BLaER1 treated with 17β-estradiol and CSF1 and Interleukin-3, amounts not matched to agents 10 nM and 100 nM (cell line): ENCODE results near the gene PPP1R2.

Source experiments
- H3K27ac ChIP-seq, 11 experiments: shearing (Covaris generic); formaldehyde crosslinking; 2 replicates each; pipeline ENCODE4 v1.8.1; 2022
- H3K27me3 ChIP-seq, 11 experiments: shearing (Covaris generic); formaldehyde crosslinking; 2 replicates each; pipeline ENCODE4 v1.8.1; 2022
- H3K36me3 ChIP-seq, 11 experiments: shearing (Covaris generic); formaldehyde crosslinking; 2 replicates each; pipeline ENCODE4 v1.8.1; 2022
- H3K4me1 ChIP-seq, 10 experiments: shearing (Covaris generic); formaldehyde crosslinking; 2 replicates each; pipeline ENCODE4 v1.8.1; 2022
- H3K4me2 ChIP-seq, 11 experiments: shearing (Covaris generic); formaldehyde crosslinking; 2 replicates each; pipeline ENCODE4 v1.8.1; 2022
- H3K4me3 ChIP-seq, 10 experiments: shearing (Covaris generic); formaldehyde crosslinking; 2 replicates each; pipeline ENCODE4 v1.8.1; 2022
- H3K9ac ChIP-seq, 11 experiments: shearing (Covaris generic); formaldehyde crosslinking; 2 replicates each; pipeline ENCODE4 v1.8.1; 2022
- H3K9me3 ChIP-seq, 11 experiments: shearing (Covaris generic); formaldehyde crosslinking; replicated peaks in 1 of 11; 2 replicates each; pipeline ENCODE4 v1.8.1; 2022
- H4K20me1 ChIP-seq, 11 experiments: shearing (Covaris generic); formaldehyde crosslinking; 2 replicates each; pipeline ENCODE4 v1.8.1; 2022
- Cebpa-rat ChIP-seq, 11 experiments: shearing (Covaris generic); IDR thresholded peaks; 2 replicates each; pipeline ENCODE4 v1.8.1; 2022

The PPP1R2 gene

GRCh38 chr3:195583831-195584542 is 40.9 kb upstream of the PPP1R2 start, which contains the start of gene APOD:
APOD (minus strand) TSS chr3:195583940; CDS start chr3:195579461, 4,479 bp downstream.
- TF ChIP-seq Cebpa-rat (IDR thresholded peaks at IDR 0.05), result no peak; a peak in 1 of 22 replicates
- peaks cover 0 to 7% (median 0%) of the 10 kb centered on the region in 11 experiments; a peak in 1 of 22 replicates for H4K20me1 ChIP-seq
- H3K27ac ChIP-seq, result peak within 1 kb of the TSS in 6 of 11 experiments; percentile 15 to 96 (median 65); a peak in 13 of 22 replicates
- peaks cover 4 to 14% (median 9%) of the 10 kb centered on the region in 11 experiments for H3K9me3 ChIP-seq
- H3K36me3 ChIP-seq, result peaks cover 0 to 3% (median 0%) of the 10 kb centered on the region in 11 experiments; a peak in 1 of 22 replicates
- peak within 1 kb of the TSS; percentile 4 to 82 (median 65); a peak in 21 of 22 replicates for H3K4me2 ChIP-seq
- peaks cover 42 to 97% (median 79%) of the 10 kb centered on the region in 10 experiments for H3K4me1 ChIP-seq
- H3K9ac ChIP-seq, result peak within 1 kb of the TSS in 4 of 11 experiments; percentile 27 to 56 (median 39); a peak in 4 of 22 replicates
- peaks cover 0 to 85% (median 0%) of the 10 kb centered on the region in 11 experiments; a peak in 8 of 22 replicates for H3K27me3 ChIP-seq
- H3K4me3 ChIP-seq, result no peak within 1 kb of the TSS

DNA sequence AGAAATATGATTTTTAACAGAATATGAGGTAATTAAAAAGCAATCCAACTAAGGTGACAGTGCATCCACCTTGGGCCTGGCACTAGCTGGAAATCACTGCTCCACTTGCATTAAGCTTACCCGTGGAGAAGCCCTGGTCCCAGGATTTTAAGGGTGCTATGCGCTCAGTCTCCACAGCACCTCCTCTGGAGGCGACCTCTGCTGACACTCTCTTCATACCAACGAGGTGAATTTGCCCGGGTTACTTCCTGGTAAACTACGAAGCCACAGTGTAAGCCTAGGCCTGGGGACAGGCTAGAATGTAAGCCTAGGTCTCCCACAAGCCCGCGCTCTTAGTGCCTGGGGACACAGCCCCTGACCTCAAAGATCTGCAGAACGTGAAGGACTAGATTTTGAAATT is 39.8 kb upstream of the PPP1R2 start:
- peaks cover 0 to 4% (median 0%) of the 10 kb centered on the region in 11 experiments; a peak in 5 of 22 replicates for H3K9me3 ChIP-seq
- H3K4me2 ChIP-seq, result peak overlapping the region in 7 of 11 experiments; percentile 57 to 82 (median 76); a peak in 8 of 22 replicates
- H3K4me1 ChIP-seq, result peaks cover 37 to 90% (median 74%) of the 10 kb centered on the region in 10 experiments
- H4K20me1 ChIP-seq, result peaks cover 0 to 7% (median 0%) of the 10 kb centered on the region in 11 experiments; a peak in 1 of 22 replicates
- no peak overlapping the region for H3K9ac ChIP-seq
- H3K4me3 ChIP-seq, result no peak overlapping the region
- H3K27me3 ChIP-seq, result peaks cover 0 to 83% (median 0%) of the 10 kb centered on the region in 11 experiments; a peak in 8 of 22 replicates
- H3K27ac ChIP-seq, result peak overlapping the region in 3 of 11 experiments; percentile 78 to 96 (median 91); a peak in 3 of 22 replicates
- H3K36me3 ChIP-seq, result no peaks in the 10 kb centered on the region
- no peak for TF ChIP-seq Cebpa-rat (IDR thresholded peaks at IDR 0.05)

DNA sequence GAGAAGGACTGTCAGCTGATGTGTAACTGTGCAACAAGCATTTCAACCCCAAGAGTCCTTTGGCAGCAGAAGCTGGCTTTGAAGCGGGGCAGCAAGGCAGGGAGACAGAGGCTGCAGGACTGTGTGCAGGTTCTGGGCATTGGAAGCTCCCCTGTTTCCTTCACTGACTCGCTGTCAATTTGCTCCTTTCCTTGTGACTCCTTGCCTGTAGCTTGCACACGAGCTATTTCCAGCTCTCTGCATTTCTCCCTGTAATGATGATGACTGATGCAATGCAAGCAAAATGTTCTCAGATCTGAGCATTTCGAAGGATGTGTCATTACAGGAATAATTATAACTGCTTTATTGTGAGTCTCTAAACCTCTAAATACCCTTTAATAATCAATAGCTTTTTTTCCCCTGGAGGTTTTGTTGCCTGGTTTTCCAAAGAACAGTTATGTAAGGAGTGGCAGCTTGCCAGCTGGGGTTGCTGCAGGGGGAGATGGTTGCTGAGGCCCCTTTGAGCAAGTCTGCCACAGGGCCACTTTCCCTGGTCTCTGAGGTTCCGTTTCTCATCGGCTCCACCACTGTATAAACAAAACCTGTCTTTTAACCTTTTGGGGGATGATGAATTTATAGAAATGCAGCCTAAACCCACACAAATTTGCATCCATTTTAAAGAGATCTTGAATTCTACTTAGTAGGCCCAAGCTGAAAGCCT is 37.8 kb upstream of the PPP1R2 start:
- no peaks in the 10 kb centered on the region for H3K36me3 ChIP-seq
- peaks cover 0 to 7% (median 0%) of the 10 kb centered on the region in 11 experiments; a peak in 1 of 22 replicates for H4K20me1 ChIP-seq
- no peak overlapping the region for H3K4me3 ChIP-seq
- no peak for TF ChIP-seq Cebpa-rat (IDR thresholded peaks at IDR 0.05)
- peak overlapping the region in 3 of 11 experiments; percentile 38 to 50 (median 38); a peak in 6 of 22 replicates for H3K27ac ChIP-seq
- peak overlapping the region in 9 of 11 experiments; percentile 30 to 76 (median 52); a peak in 17 of 22 replicates for H3K4me2 ChIP-seq
- H3K27me3 ChIP-seq, result peaks cover 0 to 71% (median 0%) of the 10 kb centered on the region in 11 experiments; a peak in 8 of 22 replicates
- H3K9me3 ChIP-seq, result no peaks in the 10 kb centered on the region
- H3K9ac ChIP-seq, result peak overlapping the region in 4 of 11 experiments; percentile 21 to 48 (median 40); a peak in 5 of 22 replicates
- peaks cover 23 to 69% (median 57%) of the 10 kb centered on the region in 10 experiments for H3K4me1 ChIP-seq

DNA sequence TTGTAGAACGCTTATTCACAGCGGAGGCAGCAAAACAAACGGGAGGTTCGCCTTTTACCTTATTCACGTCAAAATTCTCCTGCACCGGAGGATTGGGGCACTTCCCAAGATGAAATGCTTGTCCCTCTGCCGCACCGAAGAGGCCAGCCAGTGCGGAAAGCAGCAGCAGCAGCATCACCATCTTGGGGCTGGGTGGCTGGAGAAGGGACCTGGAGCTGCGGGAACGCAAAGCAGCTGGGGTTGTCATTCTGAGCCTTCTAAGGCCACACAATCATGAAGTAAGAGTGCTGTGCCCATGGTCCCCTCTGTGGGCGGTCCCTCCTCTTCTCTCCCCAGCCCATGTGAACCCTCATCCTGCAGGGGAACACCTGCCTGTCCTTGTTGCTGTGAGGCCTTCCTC is 36.2 kb upstream of the PPP1R2 start:
- Histone ChIP-seq H3K9me3 (no peaks in the 10 kb centered on the region), H3K9ac (peak overlapping the region in 1 of 11 experiments; percentile 7; a peak in 1 of 22 replicates), H3K36me3 (no peaks in the 10 kb centered on the region), H4K20me1 (peaks cover 0 to 7% (median 0%) of the 10 kb centered on the region in 11 experiments; a peak in 1 of 22 replicates), H3K4me1 (peaks cover 29 to 55% (median 44%) of the 10 kb centered on the region in 10 experiments), H3K4me3 (no peak overlapping the region), H3K27me3 (peaks cover 0 to 56% (median 0%) of the 10 kb centered on the region in 11 experiments; a peak in 7 of 22 replicates), H3K4me2 (peak overlapping the region in 10 of 11 experiments; percentile 1 to 76 (median 45); a peak in 16 of 22 replicates), H3K27ac (peak overlapping the region in 1 of 11 experiments; percentile 51; a peak in 2 of 22 replicates)
- no peak for TF ChIP-seq Cebpa-rat (IDR thresholded peaks at IDR 0.05)

GRCh38 chr3:195578565-195578964 is 35.4 kb upstream of the PPP1R2 start:
- Histone ChIP-seq H3K4me3 (no peak overlapping the region), H3K4me1 (peaks cover 21 to 48% (median 37%) of the 10 kb centered on the region in 10 experiments), H3K27me3 (peaks cover 0 to 48% (median 0%) of the 10 kb centered on the region in 11 experiments; a peak in 7 of 22 replicates), H3K9ac (no peak overlapping the region), H3K36me3 (no peaks in the 10 kb centered on the region), H3K27ac (no peak overlapping the region), H4K20me1 (peaks cover 0 to 7% (median 0%) of the 10 kb centered on the region in 11 experiments; a peak in 1 of 22 replicates), H3K4me2 (0 out of 22 replicates have a peak overlapping the region, but pooled peaks of 1 of the 11 experiments have one; percentile 10), H3K9me3 (no peaks in the 10 kb centered on the region)
- TF ChIP-seq Cebpa-rat (IDR thresholded peaks at IDR 0.05), result no peak

DNA sequence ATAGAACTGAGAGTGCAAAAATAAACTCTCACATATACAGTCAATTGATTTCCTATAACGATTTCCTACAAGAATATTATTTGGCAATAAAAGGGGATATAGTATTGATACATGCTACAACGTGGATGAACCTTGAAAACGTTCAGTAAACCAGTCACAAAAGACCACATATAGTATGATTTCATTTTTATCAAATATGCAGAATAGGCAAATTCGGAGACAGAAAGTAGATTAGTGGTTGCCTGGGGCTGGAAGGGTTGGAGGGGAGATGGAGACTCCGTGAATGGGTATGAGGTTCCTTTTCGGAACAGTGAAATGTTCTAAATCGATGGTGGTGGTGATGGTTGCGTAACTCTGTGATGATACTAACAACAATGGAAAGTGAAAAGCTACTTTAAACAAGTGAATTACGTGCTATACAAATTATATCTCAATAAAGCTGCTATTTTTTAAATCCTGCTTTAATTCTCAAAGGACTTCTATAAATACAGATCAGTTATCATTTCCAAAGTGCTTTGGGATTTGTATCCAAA is 34.6 kb upstream of the PPP1R2 start:
- Histone ChIP-seq H3K27me3 (peaks cover 0 to 41% (median 0%) of the 10 kb centered on the region in 11 experiments; a peak in 6 of 22 replicates), H3K4me2 (0 out of 22 replicates have a peak overlapping the region, but pooled peaks of 2 of the 11 experiments have one; percentile 10 to 13), H3K27ac (no peak overlapping the region), H4K20me1 (peaks cover 0 to 7% (median 0%) of the 10 kb centered on the region in 11 experiments; a peak in 1 of 22 replicates), H3K9ac (no peak overlapping the region), H3K4me1 (peaks cover 16 to 43% (median 30%) of the 10 kb centered on the region in 10 experiments; a peak in 19 of 20 replicates), H3K9me3 (no peaks in the 10 kb centered on the region), H3K4me3 (no peak overlapping the region), H3K36me3 (no peaks in the 10 kb centered on the region)
- TF ChIP-seq Cebpa-rat (IDR thresholded peaks at IDR 0.05), result peak in 8 of 11 experiments; percentile 25 to 81 (median 63); a peak in 11 of 22 replicates

DNA sequence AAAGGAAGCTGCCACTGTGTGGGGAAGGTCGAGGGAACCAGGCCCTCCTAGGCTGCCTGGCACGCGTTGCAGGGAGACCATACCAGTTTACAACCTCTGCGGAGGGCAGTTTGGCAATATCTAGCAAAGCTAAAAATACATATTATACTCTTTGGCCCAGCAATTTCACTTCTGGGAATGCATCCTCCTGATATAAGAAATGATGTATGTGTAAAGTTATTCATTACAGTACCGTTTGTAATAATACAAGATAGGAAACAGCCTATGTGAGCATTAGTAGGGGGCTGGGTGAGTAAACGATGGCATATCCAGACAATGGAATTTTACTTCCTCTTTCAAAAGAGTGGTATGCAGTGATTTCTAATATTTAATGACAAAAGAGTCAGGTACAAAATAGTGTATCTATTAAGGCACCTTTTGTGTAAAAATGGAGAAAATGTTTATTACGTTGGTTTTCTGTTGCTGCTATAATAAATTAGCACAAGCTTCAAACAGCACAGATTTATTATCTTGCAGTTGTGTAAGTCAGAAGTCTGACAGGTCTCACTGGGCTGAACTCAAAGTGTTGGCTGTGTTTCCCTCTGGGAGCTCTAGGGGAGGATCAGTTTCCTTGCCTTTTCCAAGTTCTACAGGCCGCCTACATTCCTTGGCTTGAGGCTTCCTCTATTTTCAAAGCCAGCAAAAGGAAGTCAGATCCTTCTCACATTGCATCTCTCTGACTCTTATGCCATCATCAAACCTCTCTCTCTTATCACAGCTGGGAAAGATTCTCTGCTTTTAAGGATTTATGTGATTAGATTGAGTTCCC is 31.6 kb upstream of the PPP1R2 start:
- Histone ChIP-seq H3K4me2 (0 out of 22 replicates have a peak overlapping the region, but pooled peaks of 1 of the 11 experiments have one; percentile 9), H3K27me3 (peaks cover 0 to 18% (median 0%) of the 10 kb centered on the region in 11 experiments; a peak in 5 of 22 replicates), H4K20me1 (peaks cover 0 to 5% (median 0%) of the 10 kb centered on the region in 11 experiments; a peak in 1 of 22 replicates)

More for the DNA sequence above, 31.6 kb upstream of the PPP1R2 start:
- H3K4me3 ChIP-seq, result no peak overlapping the region
- H3K4me1 ChIP-seq, result peaks cover 5 to 22% (median 9%) of the 10 kb centered on the region in 10 experiments; a peak in 17 of 20 replicates
- no peak for TF ChIP-seq Cebpa-rat (IDR thresholded peaks at IDR 0.05)
- no peak overlapping the region for H3K27ac ChIP-seq
- no peak overlapping the region for H3K9ac ChIP-seq
- no peaks in the 10 kb centered on the region; a peak in 1 of 22 replicates for H3K36me3 ChIP-seq
- no peaks in the 10 kb centered on the region for H3K9me3 ChIP-seq
